Vagina (tissue), 2 donors: ENCODE results near the gene UBE2G2.

Experiments
- CTCF ChIP-seq, 3 experiments: fragments of 450-650 bp in 2 of 3; fragments of 200-600 bp in 1 of 3; sonication (generic) in 1 of 3; IDR thresholded peaks; one replicate each; pipeline ENCODE4 v1.5.1; 2017 to 2019; ENCODE audit warnings: antibody characterized with exemption in 3 of 3, mild to moderate bottlenecking in 2 of 3, moderate library complexity in 2 of 3
- POLR2A ChIP-seq, 2 donors: fragments of 450-650 bp; IDR thresholded peaks; one replicate each; pipeline ENCODE4 v1.6.1; 2017; ENCODE audit warnings: antibody characterized with exemption in 2 of 2, mild to moderate bottlenecking in 2 of 2, moderate library complexity in 2 of 2
- POLR2AphosphoS5 ChIP-seq, 2 donors: sonication (generic); formaldehyde crosslinking; IDR thresholded peaks; one replicate each; pipeline ENCODE4 v1.9.0; 2017; ENCODE audit warnings: antibody characterized with exemption in 2 of 2, mild to moderate bottlenecking in 2 of 2, low read depth in 1 of 2; ENCODE audit not compliant: insufficient read depth in 1 of 2

- TF ChIP-seq POLR2A (IDR thresholded peaks at IDR 0.05) (no peak), CTCF (IDR thresholded peaks at IDR 0.05) (no peak), POLR2AphosphoS5 (IDR thresholded peaks at IDR 0.05; ENCODE audit: insufficient read depth in 1 of 2, low read depth in 1 of 2) (no peak)
These were observed 60.9 kb downstream of the UBE2G2 start for GRCh38 chr21:44740742-44741141.
